DOHH2 (cell line): Measurements from ENCODE around the gene SARS1.

ENCODE experiments used
- CTCF ChIP-seq: fragments of 200-600 bp; sonication (generic); IDR thresholded peaks from one replicate; pipeline ENCODE4 v1.5.1; 2014; ENCODE audit warnings: antibody characterized with exemption, mild to moderate bottlenecking, low read depth, low read length; ENCODE audit not compliant: poor library complexity, severe bottlenecking
- EZH2phosphoT487 ChIP-seq: fragments of 200-600 bp; sonication (generic); IDR thresholded peaks from 2 replicates; pipeline ENCODE4 v1.6.1; 2017; ENCODE audit warnings: borderline replicate concordance, mild to moderate bottlenecking, antibody characterized with exemption, low read length, moderate library complexity, mixed read lengths

DNA sequence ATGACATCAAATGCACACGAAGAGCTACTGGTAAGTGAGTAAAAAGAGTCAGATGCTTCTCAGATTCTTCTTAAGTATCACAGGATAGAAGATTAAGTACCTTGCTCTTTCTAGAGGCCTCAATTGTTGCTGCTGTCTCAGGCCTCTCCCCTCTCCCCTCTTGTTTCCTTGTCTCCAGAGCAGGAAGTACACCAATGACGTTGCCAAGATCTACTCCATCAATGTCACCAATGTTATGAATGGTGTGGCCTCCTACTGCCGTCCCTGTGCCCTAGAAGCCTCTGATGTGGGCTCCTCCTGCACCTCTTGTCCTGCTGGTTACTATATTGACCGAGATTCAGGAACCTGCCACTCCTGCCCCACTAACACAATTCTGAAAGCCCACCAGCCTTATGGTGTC lies 21.3 kb upstream of the SARS1 start:
- TF ChIP-seq CTCF (no peak), EZH2phosphoT487 (no peak)
